ENCODE measurements around the gene ACACA.

GRCh38 chr17:37221865-37222264, 184.8 kb downstream of the ACACA start:
- TF ChIP-seq CTCF (conservative IDR thresholded peaks at IDR 0.05) (peak; percentile 13; the same call in 1 of the 2 replicates), ZFX (IDR thresholded peaks at IDR 0.05) (no peak)

Measured in C4-2B (cell line).